ENCODE measurements around the gene PRPF31.
A peak's percentile ranks its signal among the peaks of the same experiment; 100 is the strongest.
"Not testable (repeated sequence)": the region's sequence is repeated elsewhere in the genome, so short reads cannot be mapped to it uniquely, and the experiment has no call there.

The PRPF31 gene

GRCh38 chr19:54115109-54116063 is at the start of gene PRPF31, which contains the start of gene TFPT:
Gene PRPF31, plus strand, starts transcription at chr19:54115754. Its CDS starts 2,525 bp downstream, at chr19:54118279.
Gene TFPT, minus strand, starts transcription at chr19:54115657. Its CDS starts 388 bp downstream, at chr19:54115269.
- DNase-seq (ENCODE audit: low read depth): peak; percentile 95

GRCh38 chr19:54069470-54069869 is 46.1 kb upstream of the PRPF31 start:
- no peak for DNase-seq (ENCODE audit: low read depth)

GRCh38 chr19:54073829-54074228 is 41.7 kb upstream of the PRPF31 start:
- no peak for DNase-seq (ENCODE audit: low read depth)

GRCh38 chr19:54074851-54075250 is 40.7 kb upstream of the PRPF31 start:
- DNase-seq (ENCODE audit: low read depth): no peak

- no peak for DNase-seq (ENCODE audit: low read depth)
These were observed 38.2 kb upstream of the PRPF31 start for GRCh38 chr19:54077334-54077733.

GRCh38 chr19:54081032-54081431 is 34.5 kb upstream of the PRPF31 start, which contains the start of gene TARM1:
Gene TARM1, minus strand, starts transcription at chr19:54081365. Its CDS starts 25 bp downstream, at chr19:54081340.
- DNase-seq (ENCODE audit: low read depth): no peak

- no peak for DNase-seq (ENCODE audit: low read depth)
These were observed 31.1 kb upstream of the PRPF31 start for GRCh38 chr19:54084410-54084809.

GRCh38 chr19:54094426-54095000 is 21.0 kb upstream of the PRPF31 start:
- DNase-seq (ENCODE audit: low read depth): no peak

- DNase-seq (ENCODE audit: low read depth): no peak
These were observed 20.3 kb upstream of the PRPF31 start for GRCh38 chr19:54095136-54095858.

- not testable (repeated sequence) for DNase-seq (ENCODE audit: low read depth)
These were observed 19.5 kb upstream of the PRPF31 start for GRCh38 chr19:54095859-54096616.

- no peak for DNase-seq (ENCODE audit: low read depth)
These were observed 18.9 kb upstream of the PRPF31 start for GRCh38 chr19:54096617-54097106.

- DNase-seq (ENCODE audit: low read depth): no peak
These were observed 16.2 kb upstream of the PRPF31 start for GRCh38 chr19:54099190-54099902.

GRCh38 chr19:54099903-54100255 is 15.7 kb upstream of the PRPF31 start:
- DNase-seq (ENCODE audit: low read depth): not testable (repeated sequence)

GRCh38 chr19:54100561-54100960 is 15.0 kb upstream of the PRPF31 start, which contains the start of gene OSCAR:
Gene OSCAR, minus strand, starts transcription at chr19:54100803. Its CDS starts 11 bp downstream, at chr19:54100792.
- DNase-seq (ENCODE audit: low read depth): no peak

GRCh38 chr19:54102421-54103169 is 13.0 kb upstream of the PRPF31 start, which contains the start of gene NDUFA3:
Gene NDUFA3, plus strand, starts transcription at chr19:54102855. Its CDS starts 24 bp downstream, at chr19:54102879.
- DNase-seq (ENCODE audit: low read depth): peak; percentile 93

- no peak for DNase-seq (ENCODE audit: low read depth)
These were observed 10.4 kb upstream of the PRPF31 start for GRCh38 chr19:54104998-54105715.

GRCh38 chr19:54105796-54106195 is 9.8 kb upstream of the PRPF31 start:
- no peak for DNase-seq (ENCODE audit: low read depth)

GRCh38 chr19:54106716-54107115 is 8.8 kb upstream of the PRPF31 start:
- no peak for DNase-seq (ENCODE audit: low read depth)

- no peak for DNase-seq (ENCODE audit: low read depth)
These were observed 7.6 kb upstream of the PRPF31 start for GRCh38 chr19:54107876-54108490.

All from non-pigmented ciliary epithelial cell (primary cell).